GM19467 (cell line): ENCODE results near the gene ABHD6.
A peak's percentile ranks its signal among the peaks of the same experiment; 100 is the strongest.
"Not testable (repeated sequence)": the region's sequence is repeated elsewhere in the genome, so short reads cannot be mapped to it uniquely, and the experiment has no call there.

ENCODE experiments used
- ATAC-seq: cut with Tn5 transposase; IDR thresholded peaks from one replicate; pipeline ENCODE4 v1.9.1; 2021; ENCODE audit warnings: mild to moderate bottlenecking, moderate library complexity; ENCODE audit not compliant: unreplicated experiment

The ABHD6 gene

GRCh38 chr3:58241306-58242044, 3.9 kb downstream of the ABHD6 start:
- ATAC-seq, result no peak

GRCh38 chr3:58242340-58242739, 4.7 kb downstream of the ABHD6 start:
- no peak for ATAC-seq

GRCh38 chr3:58242860-58243259, 5.3 kb downstream of the ABHD6 start:
- ATAC-seq, result not testable (repeated sequence)

GRCh38 chr3:58243976-58244585, 6.5 kb downstream of the ABHD6 start:
- ATAC-seq, result no peak

GRCh38 chr3:58246148-58247047, 8.8 kb downstream of the ABHD6 start:
- ATAC-seq, result no peak

GRCh38 chr3:58249358-58250092, 11.9 kb downstream of the ABHD6 start:
- no peak for ATAC-seq

- ATAC-seq, result no peak
These were observed 12.6 kb downstream of the ABHD6 start for GRCh38 chr3:58250093-58250707.

GRCh38 chr3:58251631-58252035, 14.0 kb downstream of the ABHD6 start:
- no peak for ATAC-seq

GRCh38 chr3:58254144-58254543, 16.6 kb downstream of the ABHD6 start:
- no peak for ATAC-seq

- no peak for ATAC-seq
These were observed 18.5 kb downstream of the ABHD6 start for GRCh38 chr3:58256061-58256460.

GRCh38 chr3:58256511-58256910, 18.9 kb downstream of the ABHD6 start:
- no peak for ATAC-seq

- ATAC-seq, result no peak
These were observed 20.9 kb downstream of the ABHD6 start for GRCh38 chr3:58258392-58259055.

GRCh38 chr3:58260261-58260731, 22.7 kb downstream of the ABHD6 start:
- ATAC-seq, result no peak

- ATAC-seq, result no peak
These were observed 23.1 kb downstream of the ABHD6 start for GRCh38 chr3:58260733-58261132.

- ATAC-seq, result peak; percentile 50
These were observed 24.5 kb downstream of the ABHD6 start for GRCh38 chr3:58261954-58262666.

- ATAC-seq, result no peak
These were observed 29.0 kb downstream of the ABHD6 start for GRCh38 chr3:58266577-58266976.

GRCh38 chr3:58267543-58267942, 30.0 kb downstream of the ABHD6 start:
- ATAC-seq, result not testable (repeated sequence)

- ATAC-seq, result no peak
These were observed 31.8 kb downstream of the ABHD6 start for GRCh38 chr3:58269356-58269755.

- no peak for ATAC-seq
These were observed 32.9 kb downstream of the ABHD6 start for GRCh38 chr3:58270485-58270884.
